ENCODE data around the gene CD58. TPM values are rescaled to one million over a fixed set of nuclear protein-coding genes. Genes with fewer than 3 reads are reported as not detected.
"Not testable (repeated sequence)": the region's sequence is repeated elsewhere in the genome, so short reads cannot be mapped to it uniquely, and the experiment has no call there.

Gene CD58
- total RNA-seq, 1 experiment from 2014 or later: 5.3 TPM

DNA sequence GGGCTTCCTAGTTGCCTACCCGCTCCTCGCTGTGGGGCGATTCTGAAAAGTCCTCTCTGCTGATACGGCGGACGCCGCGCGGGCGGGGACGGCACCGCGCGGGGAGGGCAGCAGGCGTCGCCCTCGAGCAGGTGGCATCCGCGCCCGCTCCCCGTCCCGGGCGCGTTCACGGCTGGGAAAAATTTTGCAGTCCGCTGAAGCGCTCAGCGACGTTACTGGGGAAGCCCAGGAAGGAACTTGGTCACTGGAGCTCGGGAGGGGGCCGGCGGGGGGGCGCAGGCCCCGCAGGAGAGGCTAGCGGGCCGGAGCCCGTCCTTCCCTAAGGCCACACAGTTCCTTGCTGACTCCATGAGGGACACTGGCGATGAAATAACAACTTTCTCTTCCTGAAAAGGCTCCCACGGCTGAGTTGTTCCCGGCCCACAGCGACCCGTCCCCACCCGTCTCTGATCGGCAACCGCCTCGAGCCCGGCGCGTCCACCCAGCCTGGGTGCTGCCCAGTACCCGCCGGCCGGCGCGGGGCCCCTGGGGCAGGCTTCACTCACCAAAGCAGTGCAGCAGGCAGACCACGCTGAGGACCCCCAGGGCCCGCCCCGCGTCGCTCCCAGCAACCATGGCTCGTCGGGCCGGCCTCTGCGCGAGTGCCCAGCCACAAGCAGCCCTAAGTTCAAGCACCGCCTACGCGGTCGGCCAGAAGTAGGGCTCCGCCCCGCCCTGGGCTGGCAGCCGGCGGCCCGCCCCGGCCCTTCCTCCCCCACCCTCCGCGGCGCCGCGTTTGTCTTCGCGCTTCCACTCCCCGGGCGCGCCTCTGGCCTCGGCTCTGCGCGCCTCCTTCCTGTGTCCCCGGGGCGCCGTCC lies at the start of gene CD58 (continued):
- TF ChIP-seq, protein P1, sequence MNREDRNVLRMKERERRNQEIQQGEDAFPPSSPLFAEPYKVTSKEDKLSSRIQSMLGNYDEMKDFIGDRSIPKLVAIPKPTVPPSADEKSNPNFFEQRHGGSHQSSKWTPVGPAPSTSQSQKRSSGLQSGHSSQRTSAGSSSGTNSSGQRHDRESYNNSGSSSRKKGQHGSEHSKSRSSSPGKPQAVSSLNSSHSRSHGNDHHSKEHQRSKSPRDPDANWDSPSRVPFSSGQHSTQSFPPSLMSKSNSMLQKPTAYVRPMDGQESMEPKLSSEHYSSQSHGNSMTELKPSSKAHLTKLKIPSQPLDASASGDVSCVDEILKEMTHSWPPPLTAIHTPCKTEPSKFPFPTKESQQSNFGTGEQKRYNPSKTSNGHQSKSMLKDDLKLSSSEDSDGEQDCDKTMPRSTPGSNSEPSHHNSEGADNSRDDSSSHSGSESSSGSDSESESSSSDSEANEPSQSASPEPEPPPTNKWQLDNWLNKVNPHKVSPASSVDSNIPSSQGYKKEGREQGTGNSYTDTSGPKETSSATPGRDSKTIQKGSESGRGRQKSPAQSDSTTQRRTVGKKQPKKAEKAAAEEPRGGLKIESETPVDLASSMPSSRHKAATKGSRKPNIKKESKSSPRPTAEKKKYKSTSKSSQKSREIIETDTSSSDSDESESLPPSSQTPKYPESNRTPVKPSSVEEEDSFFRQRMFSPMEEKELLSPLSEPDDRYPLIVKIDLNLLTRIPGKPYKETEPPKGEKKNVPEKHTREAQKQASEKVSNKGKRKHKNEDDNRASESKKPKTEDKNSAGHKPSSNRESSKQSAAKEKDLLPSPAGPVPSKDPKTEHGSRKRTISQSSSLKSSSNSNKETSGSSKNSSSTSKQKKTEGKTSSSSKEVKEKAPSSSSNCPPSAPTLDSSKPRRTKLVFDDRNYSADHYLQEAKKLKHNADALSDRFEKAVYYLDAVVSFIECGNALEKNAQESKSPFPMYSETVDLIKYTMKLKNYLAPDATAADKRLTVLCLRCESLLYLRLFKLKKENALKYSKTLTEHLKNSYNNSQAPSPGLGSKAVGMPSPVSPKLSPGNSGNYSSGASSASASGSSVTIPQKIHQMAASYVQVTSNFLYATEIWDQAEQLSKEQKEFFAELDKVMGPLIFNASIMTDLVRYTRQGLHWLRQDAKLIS (CRISPR knock-in tag; IDR thresholded peaks at IDR 0.05; ENCODE audit: borderline replicate concordance): 0 out of 2 replicates have a peak, but pooled peaks have one; percentile 52
- TF ChIP-seq GABPB1 (CRISPR knock-in tag; IDR thresholded peaks at IDR 0.05) (0 out of 2 replicates have a peak, but pooled peaks have one; percentile 39), JUN (CRISPR knock-in tag; IDR thresholded peaks at IDR 0.05) (no peak), CREM (CRISPR knock-in tag; IDR thresholded peaks at IDR 0.05) (no peak), PREB (CRISPR knock-in tag; IDR thresholded peaks at IDR 0.05; ENCODE audit: borderline replicate concordance) (no peak), NFATC4 (CRISPR knock-in tag; IDR thresholded peaks at IDR 0.05) (no peak), NFE2L1 (CRISPR knock-in tag; IDR thresholded peaks at IDR 0.05) (no peak), CTCF (IDR thresholded peaks at IDR 0.05) (0 out of 2 replicates have a peak, but pooled peaks have one; percentile 37)
- TF ChIP-seq, protein P2, sequence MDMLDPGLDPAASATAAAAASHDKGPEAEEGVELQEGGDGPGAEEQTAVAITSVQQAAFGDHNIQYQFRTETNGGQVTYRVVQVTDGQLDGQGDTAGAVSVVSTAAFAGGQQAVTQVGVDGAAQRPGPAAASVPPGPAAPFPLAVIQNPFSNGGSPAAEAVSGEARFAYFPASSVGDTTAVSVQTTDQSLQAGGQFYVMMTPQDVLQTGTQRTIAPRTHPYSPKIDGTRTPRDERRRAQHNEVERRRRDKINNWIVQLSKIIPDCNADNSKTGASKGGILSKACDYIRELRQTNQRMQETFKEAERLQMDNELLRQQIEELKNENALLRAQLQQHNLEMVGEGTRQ (CRISPR knock-in tag; IDR thresholded peaks at IDR 0.05): no peak
- TF ChIP-seq, protein P3, sequence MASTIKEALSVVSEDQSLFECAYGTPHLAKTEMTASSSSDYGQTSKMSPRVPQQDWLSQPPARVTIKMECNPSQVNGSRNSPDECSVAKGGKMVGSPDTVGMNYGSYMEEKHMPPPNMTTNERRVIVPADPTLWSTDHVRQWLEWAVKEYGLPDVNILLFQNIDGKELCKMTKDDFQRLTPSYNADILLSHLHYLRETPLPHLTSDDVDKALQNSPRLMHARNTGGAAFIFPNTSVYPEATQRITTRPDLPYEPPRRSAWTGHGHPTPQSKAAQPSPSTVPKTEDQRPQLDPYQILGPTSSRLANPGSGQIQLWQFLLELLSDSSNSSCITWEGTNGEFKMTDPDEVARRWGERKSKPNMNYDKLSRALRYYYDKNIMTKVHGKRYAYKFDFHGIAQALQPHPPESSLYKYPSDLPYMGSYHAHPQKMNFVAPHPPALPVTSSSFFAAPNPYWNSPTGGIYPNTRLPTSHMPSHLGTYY (CRISPR knock-in tag; IDR thresholded peaks at IDR 0.05): no peak
- TF ChIP-seq, protein P4, sequence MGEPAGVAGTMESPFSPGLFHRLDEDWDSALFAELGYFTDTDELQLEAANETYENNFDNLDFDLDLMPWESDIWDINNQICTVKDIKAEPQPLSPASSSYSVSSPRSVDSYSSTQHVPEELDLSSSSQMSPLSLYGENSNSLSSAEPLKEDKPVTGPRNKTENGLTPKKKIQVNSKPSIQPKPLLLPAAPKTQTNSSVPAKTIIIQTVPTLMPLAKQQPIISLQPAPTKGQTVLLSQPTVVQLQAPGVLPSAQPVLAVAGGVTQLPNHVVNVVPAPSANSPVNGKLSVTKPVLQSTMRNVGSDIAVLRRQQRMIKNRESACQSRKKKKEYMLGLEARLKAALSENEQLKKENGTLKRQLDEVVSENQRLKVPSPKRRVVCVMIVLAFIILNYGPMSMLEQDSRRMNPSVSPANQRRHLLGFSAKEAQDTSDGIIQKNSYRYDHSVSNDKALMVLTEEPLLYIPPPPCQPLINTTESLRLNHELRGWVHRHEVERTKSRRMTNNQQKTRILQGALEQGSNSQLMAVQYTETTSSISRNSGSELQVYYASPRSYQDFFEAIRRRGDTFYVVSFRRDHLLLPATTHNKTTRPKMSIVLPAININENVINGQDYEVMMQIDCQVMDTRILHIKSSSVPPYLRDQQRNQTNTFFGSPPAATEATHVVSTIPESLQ (CRISPR knock-in tag; IDR thresholded peaks at IDR 0.05): no peak

DNA sequence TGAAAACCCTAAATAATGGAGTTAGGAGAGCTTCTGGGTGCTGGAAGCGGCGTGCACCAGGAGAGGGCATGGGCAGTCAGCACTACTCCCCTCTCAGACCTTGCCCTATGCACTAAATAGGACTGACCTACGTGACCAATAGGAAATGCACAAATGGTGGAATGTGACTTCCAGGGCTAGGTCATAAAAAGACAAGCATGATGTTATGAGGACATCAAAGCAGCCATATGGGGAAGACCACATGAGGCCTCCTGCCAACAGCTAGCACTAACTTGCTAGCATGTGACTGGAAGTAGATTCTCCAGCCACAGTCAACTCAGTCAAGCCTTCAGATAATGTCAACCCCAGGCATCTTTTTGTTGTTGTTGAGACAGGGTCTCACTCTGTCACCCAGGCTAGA lies 49.6 kb upstream of the CD58 start:
- POLR2A ChIA-PET, ATAC-seq: not testable (repeated sequence)

DNA sequence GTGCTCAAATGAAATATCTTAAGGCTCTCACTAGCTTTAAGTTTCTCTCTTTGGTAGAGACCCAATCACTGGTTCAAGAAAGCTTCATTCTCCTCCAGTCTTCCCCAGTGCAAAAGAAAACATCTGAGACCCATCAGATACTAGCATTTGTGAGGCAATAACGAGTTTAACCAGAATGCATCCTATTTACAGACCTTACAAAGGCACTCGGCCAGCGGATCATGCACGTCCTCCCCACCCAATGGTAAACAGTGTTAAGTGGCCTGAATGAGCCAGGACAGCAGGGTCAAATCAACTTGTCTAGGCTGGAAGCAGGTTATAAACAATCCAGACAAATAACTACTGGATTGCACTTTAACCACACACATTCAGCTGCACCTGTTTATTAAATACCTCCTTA lies 48.3 kb upstream of the CD58 start:
- H3K36me3 Mint-ChIP-seq: peaks cover 28% of the 10 kb centered on the region
- CTCF ChIA-PET; H3K4me3 Mint-ChIP-seq; POLR2A ChIA-PET; DNase-seq (ENCODE audit: low spot score); H3K27me3 Mint-ChIP-seq (ENCODE audit: low read depth); ATAC-seq: not testable (repeated sequence)
- H3K9me3 Mint-ChIP-seq: peaks cover 19% of the 10 kb centered on the region
- peak overlapping the region; percentile 88; the same call in 1 of the 2 replicates for H3K27ac Mint-ChIP-seq
- H3K4me1 Mint-ChIP-seq: peaks cover 60% of the 10 kb centered on the region

More for the DNA sequence above, 49.6 kb upstream of the CD58 start:
- DNase-seq (ENCODE audit: low spot score); H3K4me3 Mint-ChIP-seq; CTCF ChIA-PET; H3K27me3 Mint-ChIP-seq (ENCODE audit: low read depth): not testable (repeated sequence)
- Mint-ChIP-seq H3K9me3 (peaks cover 19% of the 10 kb centered on the region), H3K4me1 (peaks cover 54% of the 10 kb centered on the region), H3K36me3 (peaks cover 26% of the 10 kb centered on the region), H3K27ac (peak overlapping the region; percentile 90)
- TF ChIP-seq, protein P2 (CRISPR knock-in tag; IDR thresholded peaks at IDR 0.05): 0 out of 2 replicates have a peak, but pooled peaks have one; percentile 29

GRCh38 chr1:116617808-116618207 lies 47.0 kb upstream of the CD58 start:
- ATAC-seq; H3K4me3 Mint-ChIP-seq; CTCF ChIA-PET; POLR2A ChIA-PET; DNase-seq (ENCODE audit: low spot score); H3K27me3 Mint-ChIP-seq (ENCODE audit: low read depth): not testable (repeated sequence)
- H3K4me1 Mint-ChIP-seq: peaks cover 58% of the 10 kb centered on the region
- peaks cover 19% of the 10 kb centered on the region for H3K9me3 Mint-ChIP-seq
- 0 out of 2 replicates have a peak overlapping the region, but pooled peaks have one; percentile 48 for H3K27ac Mint-ChIP-seq
- H3K36me3 Mint-ChIP-seq: peaks cover 28% of the 10 kb centered on the region

DNA sequence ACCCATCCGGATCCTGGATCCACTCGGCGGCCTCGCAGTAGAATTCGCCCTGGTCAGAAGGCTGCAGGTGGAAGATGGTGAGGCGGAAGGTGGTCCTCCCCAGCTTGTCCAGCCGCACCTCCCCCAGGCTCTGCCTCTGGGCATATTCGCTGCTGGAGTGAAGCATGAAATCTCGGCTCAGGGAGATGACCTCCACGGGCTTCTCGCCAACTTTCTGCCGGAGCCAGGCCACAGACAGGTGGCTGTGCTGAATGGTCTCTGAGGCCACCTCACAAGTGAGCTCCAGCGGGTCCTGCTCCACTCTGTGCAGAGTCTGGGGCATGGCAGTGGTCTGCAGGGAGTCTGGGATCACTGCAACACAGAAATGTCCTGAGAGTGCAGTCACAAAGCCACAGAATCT lies 43.0 kb upstream of the CD58 start:
- Mint-ChIP-seq H3K36me3 (peaks cover 10% of the 10 kb centered on the region; the same call in 1 of the 2 replicates), H3K4me1 (peaks cover 48% of the 10 kb centered on the region)
- POLR2A ChIA-PET; DNase-seq (ENCODE audit: low spot score); H3K4me3 Mint-ChIP-seq; H3K9me3 Mint-ChIP-seq; CTCF ChIA-PET; ATAC-seq; H3K27me3 Mint-ChIP-seq (ENCODE audit: low read depth); H3K27ac Mint-ChIP-seq: not testable (repeated sequence)
